Panc1 (cell line): ENCODE data around the gene TNFAIP6. TPM values are rescaled to one million over a fixed set of nuclear protein-coding genes. Genes with fewer than 3 reads are reported as not detected.

Experiments used
- ATAC-seq: fragments of 200-7000 bp; cut with Tn5 transposase; 2 replicates; pipeline ENCODE4 v1.9.1; 2020; ENCODE audit warnings: mild to moderate bottlenecking, moderate library complexity
- BruUV-seq: library from RNA; stranded (reverse); fragments of 400-500 nt; replicated peaks from 2 replicates; lab custom pipeline; 2021; lab: Mats Ljungman, UMichigan
- CTCF ChIA-PET: fragments of 300-600 bp; sonication (Branson Sonifier 250); formaldehyde crosslinking; loops from one replicate; lab custom pipeline; 2022; ENCODE audit warnings: antibody characterized with exemption; lab: Charles Lee
- POLR2A ChIA-PET: fragments of 300-600 bp; sonication (Branson Sonifier 250); formaldehyde crosslinking; loops from one replicate; lab custom pipeline; 2022; ENCODE audit warnings: antibody characterized with exemption; lab: Charles Lee
- DNase-seq: peaks from one replicate; pipeline ENCODE4 v3.0.0-alpha.2; 2010; ENCODE audit warnings: low read depth, low spot score
- H3K27ac ChIP-seq: 2 replicates; pipeline ENCODE4 v1.5.1; 2011; ENCODE audit warnings: mild to moderate bottlenecking, low read length, inconsistent platforms
- H3K27me3 ChIP-seq: fragments of 200-500 bp; sonication (Bioruptor generic); 2 replicates; pipeline ENCODE4 v1.6.0; 2014; ENCODE audit warnings: low read length, inconsistent platforms; ENCODE audit not compliant: control insufficient read depth, insufficient read depth
- H3K36me3 ChIP-seq: fragments of 200-500 bp; sonication (Bioruptor generic); 2 replicates; pipeline ENCODE4 v1.5.1; 2014; ENCODE audit warnings: inconsistent platforms, mild to moderate bottlenecking, low read length, moderate library complexity; ENCODE audit not compliant: control insufficient read depth, insufficient read depth
- H3K4me1 ChIP-seq: 2 replicates; pipeline ENCODE4 v1.5.1; 2011; ENCODE audit warnings: inconsistent platforms, mild to moderate bottlenecking, low read length, moderate library complexity; ENCODE audit not compliant: control insufficient read depth, insufficient read depth
- H3K4me3 ChIP-seq, 2 experiments: 2 replicates each; pipeline ENCODE4 v1.5.1; 2011 to 2012; ENCODE audit warnings: low read depth in 2 of 2, low read length in 2 of 2, mild to moderate bottlenecking in 2 of 2, inconsistent platforms in 1 of 2, moderate library complexity in 1 of 2
- H3K9me3 ChIP-seq: fragments of 200-500 bp; sonication (Bioruptor generic); 2 replicates; pipeline ENCODE4 v1.5.1; 2014; ENCODE audit warnings: low read depth, mild to moderate bottlenecking, inconsistent platforms, low read length, moderate library complexity; ENCODE audit not compliant: control insufficient read depth, insufficient read depth
- POLR2AphosphoS5 ChIP-seq: IDR thresholded peaks from 2 replicates; pipeline ENCODE4 v1.6.1; 2012; ENCODE audit warnings: mild to moderate bottlenecking, low read depth, low read length, moderate library complexity
- SIN3A ChIP-seq: IDR thresholded peaks from 2 replicates; pipeline ENCODE4 v1.6.1; 2012; ENCODE audit warnings: low read depth, mild to moderate bottlenecking, low read length, moderate library complexity, borderline replicate concordance; ENCODE audit not compliant: insufficient read depth
- TCF7L2 ChIP-seq: IDR thresholded peaks from 2 replicates; pipeline ENCODE4 v1.6.1; 2011; ENCODE audit warnings: mild to moderate bottlenecking, low read depth, low read length, inconsistent platforms
- in situ Hi-C: cut with HindIII; loops from 2 replicates; pipeline ENCODE4 v1.10.0; 2016; ENCODE audit warnings: low sequenced_read_pairs, low pct_unique_long_range_greater_than_20kb
- intact Hi-C: fragments of 100-400 bp; cut with micrococcal nuclease; formaldehyde crosslinking; loops from one replicate; pipeline ENCODE4 v1.10.0; 2022; ENCODE audit not compliant: unreplicated experiment
- total RNA-seq: library from RNA; stranded (reverse); gene quantifications from one replicate; pipeline ENCODE4 v1.2.1, GENCODE V29; 2021; ENCODE audit not compliant: unreplicated experiment
- TF ChIP-seq, protein P1 (sequence below): fragments of 450-650 bp; IDR thresholded peaks from 2 replicates; pipeline ENCODE4 v1.5.1; 2017; ENCODE audit warnings: mild to moderate bottlenecking
- TF ChIP-seq, protein P2 (sequence below), 2 experiments: IDR thresholded peaks; 2 replicates each; pipeline ENCODE4 v1.6.1; 2011 to 2012; ENCODE audit warnings: low read depth in 2 of 2, control low read depth in 1 of 2, low read length in 1 of 2, mild to moderate bottlenecking in 1 of 2, moderate library complexity in 1 of 2; ENCODE audit not compliant: insufficient read depth in 1 of 2

TNFAIP6 gene
- total RNA-seq, 1 experiment from 2014 or later, result not detected

DNA sequence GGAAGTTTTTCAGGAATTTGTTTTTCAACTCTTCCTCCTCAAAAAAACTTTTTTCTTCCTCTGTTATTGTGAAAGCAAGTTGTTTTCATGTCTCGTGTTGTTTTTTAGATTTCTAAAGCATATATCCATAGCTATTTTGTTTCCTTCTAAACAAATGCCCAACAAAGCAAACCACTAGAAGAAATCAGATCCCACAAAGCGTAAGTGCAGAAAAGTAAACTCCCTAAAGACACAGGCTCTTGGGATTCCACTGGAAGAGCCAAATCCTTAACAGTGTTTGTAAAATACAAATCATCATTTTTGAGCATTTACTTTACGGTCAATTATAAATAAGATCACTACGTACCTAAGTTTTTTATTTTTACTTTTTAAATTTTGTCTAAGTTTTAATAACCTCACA, 30.6 kb downstream of the TNFAIP6 start:
- intact Hi-C loops, result no loop called here
- TF ChIP-seq, protein P1, sequence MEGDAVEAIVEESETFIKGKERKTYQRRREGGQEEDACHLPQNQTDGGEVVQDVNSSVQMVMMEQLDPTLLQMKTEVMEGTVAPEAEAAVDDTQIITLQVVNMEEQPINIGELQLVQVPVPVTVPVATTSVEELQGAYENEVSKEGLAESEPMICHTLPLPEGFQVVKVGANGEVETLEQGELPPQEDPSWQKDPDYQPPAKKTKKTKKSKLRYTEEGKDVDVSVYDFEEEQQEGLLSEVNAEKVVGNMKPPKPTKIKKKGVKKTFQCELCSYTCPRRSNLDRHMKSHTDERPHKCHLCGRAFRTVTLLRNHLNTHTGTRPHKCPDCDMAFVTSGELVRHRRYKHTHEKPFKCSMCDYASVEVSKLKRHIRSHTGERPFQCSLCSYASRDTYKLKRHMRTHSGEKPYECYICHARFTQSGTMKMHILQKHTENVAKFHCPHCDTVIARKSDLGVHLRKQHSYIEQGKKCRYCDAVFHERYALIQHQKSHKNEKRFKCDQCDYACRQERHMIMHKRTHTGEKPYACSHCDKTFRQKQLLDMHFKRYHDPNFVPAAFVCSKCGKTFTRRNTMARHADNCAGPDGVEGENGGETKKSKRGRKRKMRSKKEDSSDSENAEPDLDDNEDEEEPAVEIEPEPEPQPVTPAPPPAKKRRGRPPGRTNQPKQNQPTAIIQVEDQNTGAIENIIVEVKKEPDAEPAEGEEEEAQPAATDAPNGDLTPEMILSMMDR, result no peak
- TF ChIP-seq POLR2AphosphoS5 (no peak), TCF7L2 (no peak), SIN3A (no peak)
- TF ChIP-seq, protein P2, sequence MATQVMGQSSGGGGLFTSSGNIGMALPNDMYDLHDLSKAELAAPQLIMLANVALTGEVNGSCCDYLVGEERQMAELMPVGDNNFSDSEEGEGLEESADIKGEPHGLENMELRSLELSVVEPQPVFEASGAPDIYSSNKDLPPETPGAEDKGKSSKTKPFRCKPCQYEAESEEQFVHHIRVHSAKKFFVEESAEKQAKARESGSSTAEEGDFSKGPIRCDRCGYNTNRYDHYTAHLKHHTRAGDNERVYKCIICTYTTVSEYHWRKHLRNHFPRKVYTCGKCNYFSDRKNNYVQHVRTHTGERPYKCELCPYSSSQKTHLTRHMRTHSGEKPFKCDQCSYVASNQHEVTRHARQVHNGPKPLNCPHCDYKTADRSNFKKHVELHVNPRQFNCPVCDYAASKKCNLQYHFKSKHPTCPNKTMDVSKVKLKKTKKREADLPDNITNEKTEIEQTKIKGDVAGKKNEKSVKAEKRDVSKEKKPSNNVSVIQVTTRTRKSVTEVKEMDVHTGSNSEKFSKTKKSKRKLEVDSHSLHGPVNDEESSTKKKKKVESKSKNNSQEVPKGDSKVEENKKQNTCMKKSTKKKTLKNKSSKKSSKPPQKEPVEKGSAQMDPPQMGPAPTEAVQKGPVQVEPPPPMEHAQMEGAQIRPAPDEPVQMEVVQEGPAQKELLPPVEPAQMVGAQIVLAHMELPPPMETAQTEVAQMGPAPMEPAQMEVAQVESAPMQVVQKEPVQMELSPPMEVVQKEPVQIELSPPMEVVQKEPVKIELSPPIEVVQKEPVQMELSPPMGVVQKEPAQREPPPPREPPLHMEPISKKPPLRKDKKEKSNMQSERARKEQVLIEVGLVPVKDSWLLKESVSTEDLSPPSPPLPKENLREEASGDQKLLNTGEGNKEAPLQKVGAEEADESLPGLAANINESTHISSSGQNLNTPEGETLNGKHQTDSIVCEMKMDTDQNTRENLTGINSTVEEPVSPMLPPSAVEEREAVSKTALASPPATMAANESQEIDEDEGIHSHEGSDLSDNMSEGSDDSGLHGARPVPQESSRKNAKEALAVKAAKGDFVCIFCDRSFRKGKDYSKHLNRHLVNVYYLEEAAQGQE (IDR thresholded peaks at IDR 0.05; ENCODE audit: insufficient read depth in 1 of 2, low read depth in 2 of 2, low read length in 1 of 2), result no peak
- no peak for DNase-seq
- no peaks in the 10 kb centered on the region for H3K4me1 ChIP-seq
- H3K9me3 ChIP-seq, result no peaks in the 10 kb centered on the region
- in situ Hi-C loops, result no loop called here
- no peak overlapping the region for H3K27ac ChIP-seq
- ChIA-PET POLR2A (no interaction called here), CTCF (interaction anchor here (0.7 kb wide), 1 partner anchor 1375 kb away, joined by 3 read pairs; no protein-coding TSS in a partner anchor)
- ATAC-seq, result no peak
- H3K36me3 ChIP-seq, result no peaks in the 10 kb centered on the region
- BruUV-seq, result no TSS peak
- H3K27me3 ChIP-seq, result no peaks in the 10 kb centered on the region
- H3K4me3 ChIP-seq, result no peak overlapping the region

DNA sequence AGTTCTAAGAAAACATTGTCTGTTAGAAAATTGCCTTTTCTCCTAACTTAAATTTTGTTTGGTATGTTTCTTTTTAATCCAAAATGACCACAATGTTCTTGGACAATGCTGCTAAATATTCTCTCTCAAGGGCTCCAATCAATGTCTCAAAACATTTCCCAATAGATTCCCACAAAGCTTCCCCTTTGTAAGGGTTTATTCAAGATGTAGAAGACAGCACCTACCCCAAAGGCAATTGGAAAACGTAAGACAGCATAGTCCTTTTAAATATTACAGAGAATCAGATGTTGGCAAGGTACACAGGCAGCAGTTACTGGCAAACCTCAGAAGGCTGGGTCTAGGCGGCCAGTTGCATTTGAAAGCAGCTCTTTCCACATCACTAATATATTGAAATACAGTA, 34.0 kb downstream of the TNFAIP6 start:
- H3K4me3 ChIP-seq, result no peak overlapping the region
- TF ChIP-seq, protein P1, result no peak
- no peak for TF ChIP-seq SIN3A
- TF ChIP-seq POLR2AphosphoS5, result no peak
- TF ChIP-seq, protein P2 (IDR thresholded peaks at IDR 0.05; ENCODE audit: insufficient read depth in 1 of 2, low read depth in 2 of 2, low read length in 1 of 2), result no peak
- no peak for TF ChIP-seq TCF7L2
- POLR2A ChIA-PET, result no interaction called here

More for the DNA sequence above, 34.0 kb downstream of the TNFAIP6 start:
- intact Hi-C loops (no loop called here), in situ Hi-C loops (no loop called here)
- no peak for DNase-seq
- H3K27me3 ChIP-seq, result no peaks in the 10 kb centered on the region
- CTCF ChIA-PET, result no interaction called here
- H3K27ac ChIP-seq, result no peak overlapping the region
- no peaks in the 10 kb centered on the region for H3K9me3 ChIP-seq
- H3K4me1 ChIP-seq, result no peaks in the 10 kb centered on the region
- ATAC-seq, result no peak
- no peaks in the 10 kb centered on the region for H3K36me3 ChIP-seq
- BruUV-seq, result no TSS peak
